Body of pancreas (tissue), 4 donors: ENCODE results near the gene AMOTL1. TPM values are rescaled to one million over a fixed set of nuclear protein-coding genes. Genes with fewer than 3 reads are reported as not detected.

ENCODE experiments used
- ATAC-seq: fragments of 150-250 bp; one replicate; pipeline ENCODE4 v1.9.1; 2016
- DNase-seq, 4 donors: peaks; one replicate each; pipeline ENCODE4 v3.0.0-alpha.2; 2019
- H3K27ac ChIP-seq, 4 donors: fragments of 200-600 bp; sonication (generic); 1 replicate in 3 of 4; 2 replicates in 1 of 4; pipeline versions ENCODE4 v1.5.1 to v1.6.1; 2016 to 2019; ENCODE audit warnings: mild to moderate bottlenecking in 1 of 4, mixed read lengths in 1 of 4, moderate library complexity in 1 of 4
- H3K27me3 ChIP-seq, 2 donors: fragments of 200-600 bp; sonication (generic); one replicate each; pipeline ENCODE4 v1.6.0; 2016; ENCODE audit warnings: mild to moderate bottlenecking in 1 of 2
- H3K36me3 ChIP-seq, 2 donors: fragments of 200-600 bp; sonication (generic); replicated peaks in 1 of 2; 2 replicates each; pipeline ENCODE4 v1.5.1; 2016; ENCODE audit warnings: low read depth in 2 of 2; ENCODE audit not compliant: insufficient read depth in 1 of 2
- H3K4me1 ChIP-seq: fragments of 200-600 bp; sonication (generic); one replicate; pipeline ENCODE4 v1.6.0; 2016
- H3K4me3 ChIP-seq, 2 donors: fragments of 200-600 bp; sonication (generic); 1 replicate in 1 of 2; 2 replicates in 1 of 2; pipeline ENCODE4 v1.5.1; 2016 to 2019
- H3K9me3 ChIP-seq, 3 donors: fragments of 200-600 bp; sonication (generic); 1 replicate in 2 of 3; 2 replicates in 1 of 3; pipeline ENCODE4 v1.5.1; 2016
- CTCF ChIP-seq, 7 experiments: fragments of 450-650 bp in 4 of 7; fragments of 200-600 bp in 3 of 7; sonication (generic) in 3 of 7; IDR thresholded peaks; one replicate each; pipeline ENCODE4 v1.5.1; 2016 to 2019; ENCODE audit warnings: antibody characterized with exemption in 7 of 7
- POLR2A ChIP-seq, 3 donors: fragments of 450-650 bp; IDR thresholded peaks; one replicate each; pipeline ENCODE4 v1.6.1; 2016; ENCODE audit warnings: antibody characterized with exemption in 3 of 3, mild to moderate bottlenecking in 2 of 3
- WGBS, 2 donors: methylation state at CpG; one replicate each; pipeline ENCODE4 v1.1.5; 2017; 5-methylcytosine and 5-hydroxymethylcytosine counted together
- intact Hi-C: fragments of 100-400 bp; cut with DNase I; formaldehyde crosslinking; loops from one replicate; pipeline ENCODE4 v1.15.1; 2023
- total RNA-seq, 2 donors: library from RNA; depleted of rRNA; stranded (reverse); fragments of >200 nt; gene quantifications; one replicate each; pipeline ENCODE4 v1.1.0, GENCODE V29; 2016

Gene AMOTL1
- total RNA-seq, 2 donors from 2014 or later = 20.4 to 21.5 TPM

GRCh38 chr11:94747146-94747545 lies 21.0 kb upstream of the AMOTL1 start:
- peak overlapping the region in 2 of 4 donors; percentile 41 to 47 for H3K27ac ChIP-seq
- peak; percentile 16 for ATAC-seq

GRCh38 chr11:94747601-94748041 lies 20.5 kb upstream of the AMOTL1 start:
- Histone ChIP-seq H3K27me3 (no peaks in the 10 kb centered on the region), H3K4me3 (no peak overlapping the region), H3K27ac (no peak overlapping the region), H3K4me1 (peaks cover 36% of the 10 kb centered on the region), H3K36me3 (no peaks in the 10 kb centered on the region), H3K9me3 (no peaks in the 10 kb centered on the region)
- intact Hi-C loops = no loop called here
- 89 to 92% methylated on average over 4 of the region's 4 CpGs for WGBS, 2 donors
- TF ChIP-seq POLR2A (IDR thresholded peaks at IDR 0.05) = no peak
- no peak for TF ChIP-seq CTCF (IDR thresholded peaks at IDR 0.05)
- DNase-seq = no peak
- no peak for ATAC-seq

More at GRCh38 chr11:94747146-94747545, 21.0 kb upstream of the AMOTL1 start:
- intact Hi-C loops = no loop called here
- peaks cover 31% of the 10 kb centered on the region for H3K4me1 ChIP-seq
- H3K4me3 ChIP-seq = no peak overlapping the region
- no peaks in the 10 kb centered on the region for H3K9me3 ChIP-seq
- H3K27me3 ChIP-seq = no peaks in the 10 kb centered on the region
- TF ChIP-seq POLR2A (IDR thresholded peaks at IDR 0.05) = no peak
- no peaks in the 10 kb centered on the region for H3K36me3 ChIP-seq
- no peak for DNase-seq

- Histone ChIP-seq H3K4me1 (peaks cover 39% of the 10 kb centered on the region), H3K9me3 (no peaks in the 10 kb centered on the region), H3K27ac (no peak overlapping the region), H3K4me3 (no peak overlapping the region), H3K36me3 (no peaks in the 10 kb centered on the region), H3K27me3 (no peaks in the 10 kb centered on the region)
- ATAC-seq (no peak), DNase-seq (no peak)
- 92 to 95% methylated on average over 4 of the region's 4 CpGs for WGBS, 2 donors
- intact Hi-C loops = no loop called here
- TF ChIP-seq CTCF (IDR thresholded peaks at IDR 0.05) = no peak
- no peak for TF ChIP-seq POLR2A (IDR thresholded peaks at IDR 0.05)
These were observed 18.8 kb upstream of the AMOTL1 start for GRCh38 chr11:94749369-94749768.

- peak in 2 of 4 donors; percentile 7 to 32 for DNase-seq
- H3K27me3 ChIP-seq = no peaks in the 10 kb centered on the region
- H3K4me1 ChIP-seq = peaks cover 39% of the 10 kb centered on the region
- no peak for TF ChIP-seq POLR2A (IDR thresholded peaks at IDR 0.05)
- H3K27ac ChIP-seq = peak overlapping the region in 3 of 4 donors; percentile 22 to 33 (median 28)
- no peak overlapping the region for H3K4me3 ChIP-seq
- intact Hi-C loops = no loop called here
- WGBS, 2 donors = 51 to 62% methylated on average over 10 of the region's 10 CpGs
- H3K36me3 ChIP-seq = no peaks in the 10 kb centered on the region
- no peaks in the 10 kb centered on the region for H3K9me3 ChIP-seq
- ATAC-seq = peak; percentile 41
These were observed 17.6 kb upstream of the AMOTL1 start for GRCh38 chr11:94750319-94751217.

- intact Hi-C loops = no loop called here
- no peak for DNase-seq
- no peak for TF ChIP-seq POLR2A (IDR thresholded peaks at IDR 0.05)
- Histone ChIP-seq H3K27me3 (no peaks in the 10 kb centered on the region), H3K4me1 (peaks cover 35% of the 10 kb centered on the region), H3K36me3 (no peaks in the 10 kb centered on the region), H3K27ac (peak overlapping the region in 1 of 4 donors; percentile 22), H3K4me3 (no peak overlapping the region), H3K9me3 (no peaks in the 10 kb centered on the region)
- no peak for ATAC-seq
- WGBS, 2 donors = 88 to 95% methylated on average over 5 of the region's 5 CpGs
These were observed 16.9 kb upstream of the AMOTL1 start for GRCh38 chr11:94751218-94751609.

GRCh38 chr11:94751786-94752185 lies 16.4 kb upstream of the AMOTL1 start:
- no peaks in the 10 kb centered on the region for H3K27me3 ChIP-seq
- no peak overlapping the region for H3K27ac ChIP-seq
- no peak for TF ChIP-seq CTCF (IDR thresholded peaks at IDR 0.05)
- no peaks in the 10 kb centered on the region for H3K9me3 ChIP-seq
- peaks cover 30% of the 10 kb centered on the region for H3K4me1 ChIP-seq
- 73 to 79% methylated on average over 5 of the region's 5 CpGs for WGBS, 2 donors
- H3K4me3 ChIP-seq = no peak overlapping the region
- no peak for DNase-seq
- H3K36me3 ChIP-seq = no peaks in the 10 kb centered on the region
- intact Hi-C loops = no loop called here
- no peak for ATAC-seq
